GM21381 (cell line): ENCODE results near the gene RSPH10B2.
A peak's percentile ranks its signal among the peaks of the same experiment; 100 is the strongest.
"Not testable (repeated sequence)": the region's sequence is repeated elsewhere in the genome, so short reads cannot be mapped to it uniquely, and the experiment has no call there.

ENCODE experiments used
- ATAC-seq: cut with Tn5 transposase; IDR thresholded peaks from one replicate; pipeline ENCODE4 v1.9.1; 2021; ENCODE audit warnings: mild to moderate bottlenecking, moderate library complexity; ENCODE audit not compliant: unreplicated experiment

The RSPH10B2 gene

DNA sequence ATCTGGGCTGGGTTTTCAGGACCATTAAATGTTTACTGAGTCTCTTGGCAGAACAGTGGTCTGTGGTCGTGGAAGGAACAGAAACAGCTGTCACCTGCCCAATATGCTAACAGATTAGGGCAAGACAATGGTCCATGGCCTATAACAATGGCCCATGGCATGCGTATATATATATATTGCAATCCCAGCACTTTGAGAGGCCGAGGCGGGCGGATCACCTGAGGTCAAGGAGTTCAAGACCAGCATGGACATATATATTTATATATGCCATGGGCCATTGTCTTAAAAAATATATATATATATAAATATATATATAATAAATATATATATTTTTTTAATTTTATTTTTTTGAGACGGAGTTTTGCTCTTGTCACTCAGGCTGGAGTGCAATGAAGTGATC, 27.7 kb downstream of the RSPH10B2 start:
- not testable (repeated sequence) for ATAC-seq

DNA sequence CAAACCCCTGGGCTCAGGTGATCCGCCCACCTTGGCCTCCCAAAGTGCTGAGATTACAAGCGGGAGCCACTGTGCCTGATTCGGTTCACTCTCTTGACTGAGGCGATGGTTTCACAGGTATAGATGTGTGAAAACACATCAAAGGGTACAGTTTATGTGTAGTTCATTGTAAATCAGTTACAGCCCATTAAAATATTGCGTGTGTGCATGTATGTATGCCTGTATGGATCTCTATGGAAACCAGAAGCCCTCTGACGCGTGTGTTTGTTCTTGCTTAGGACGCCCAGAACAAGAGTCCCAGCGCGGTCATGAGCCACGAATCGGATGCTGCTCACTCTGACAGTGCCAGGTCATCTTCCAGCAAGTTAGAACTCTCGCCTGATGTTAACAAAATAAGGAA, 35.5 kb downstream of the RSPH10B2 start:
- not testable (repeated sequence) for ATAC-seq

DNA sequence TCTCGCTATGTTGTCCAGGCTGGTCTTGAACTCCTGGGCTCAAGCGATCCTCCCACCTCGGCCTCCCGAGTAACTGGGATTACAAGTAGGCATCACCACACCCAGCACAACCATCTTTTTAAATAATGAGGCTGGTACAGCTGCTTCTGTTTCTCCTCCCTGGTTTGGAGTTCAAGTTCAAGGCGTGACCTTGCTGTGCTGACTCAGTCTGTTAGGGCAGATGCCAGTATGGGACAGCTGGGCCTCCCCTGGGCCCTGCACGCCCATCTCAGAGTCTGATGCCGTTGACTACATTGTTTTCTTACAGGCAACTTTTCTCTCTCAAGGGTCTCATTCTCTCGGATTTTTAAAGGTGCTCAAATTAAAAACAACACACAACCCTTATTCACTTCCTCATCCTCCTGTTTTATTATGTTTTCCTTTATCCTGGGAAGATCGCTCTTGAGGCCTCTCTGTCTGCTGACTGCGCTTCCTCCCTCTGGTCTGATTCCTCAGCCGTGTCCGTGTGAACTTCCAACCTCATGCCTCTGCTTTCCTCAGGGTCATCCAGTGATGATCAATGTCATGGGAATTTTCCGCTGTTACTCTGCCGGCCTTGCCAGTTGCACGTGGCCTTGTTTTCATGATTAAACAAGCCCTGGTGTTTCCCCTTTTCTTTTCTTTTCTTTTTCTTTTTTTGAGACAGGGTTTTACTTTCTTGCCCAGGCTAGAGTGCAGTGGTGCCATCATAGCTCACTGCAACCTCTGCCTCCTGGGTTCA, 38.4 kb downstream of the RSPH10B2 start:
- not testable (repeated sequence) for ATAC-seq

DNA sequence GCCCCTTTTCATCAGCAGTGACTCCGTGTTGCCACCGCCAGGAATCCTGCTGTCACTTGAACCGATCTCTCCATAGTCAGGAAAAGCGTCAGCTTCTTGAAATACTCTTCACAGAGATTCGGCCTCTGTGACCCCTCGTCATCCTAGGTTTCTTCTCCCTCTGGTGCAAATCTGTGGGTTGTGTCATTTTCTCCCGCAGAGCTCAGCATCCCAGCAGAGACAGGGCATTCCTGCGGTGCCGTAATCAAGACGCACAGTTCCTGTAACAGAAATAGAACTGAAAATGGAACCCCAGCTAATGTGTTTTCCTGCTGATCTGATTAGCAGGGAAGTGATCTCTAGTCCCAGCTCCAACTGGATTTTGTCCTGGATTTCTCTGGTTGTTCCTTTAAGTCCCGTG, 40.4 kb downstream of the RSPH10B2 start:
- ATAC-seq = not testable (repeated sequence)

DNA sequence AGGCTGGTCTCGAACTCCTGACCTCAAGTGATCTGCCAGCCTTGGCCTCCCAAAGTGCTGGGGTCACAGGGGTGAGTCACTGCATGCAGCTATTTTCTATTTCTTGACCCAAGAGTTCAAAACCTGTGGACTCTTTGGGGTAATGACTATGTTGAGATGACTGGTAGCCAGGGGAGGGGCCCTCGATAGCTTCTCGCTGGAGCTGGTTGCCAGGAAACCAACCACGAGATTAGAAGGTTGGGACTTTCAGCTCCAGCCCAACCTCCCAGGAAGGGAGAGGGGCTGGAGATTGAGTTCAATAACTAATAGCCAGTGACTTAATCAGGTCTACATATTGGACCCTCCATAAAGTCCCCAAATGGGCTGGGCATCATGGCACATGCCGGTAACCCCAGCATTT, 43.3 kb downstream of the RSPH10B2 start:
- not testable (repeated sequence) for ATAC-seq

DNA sequence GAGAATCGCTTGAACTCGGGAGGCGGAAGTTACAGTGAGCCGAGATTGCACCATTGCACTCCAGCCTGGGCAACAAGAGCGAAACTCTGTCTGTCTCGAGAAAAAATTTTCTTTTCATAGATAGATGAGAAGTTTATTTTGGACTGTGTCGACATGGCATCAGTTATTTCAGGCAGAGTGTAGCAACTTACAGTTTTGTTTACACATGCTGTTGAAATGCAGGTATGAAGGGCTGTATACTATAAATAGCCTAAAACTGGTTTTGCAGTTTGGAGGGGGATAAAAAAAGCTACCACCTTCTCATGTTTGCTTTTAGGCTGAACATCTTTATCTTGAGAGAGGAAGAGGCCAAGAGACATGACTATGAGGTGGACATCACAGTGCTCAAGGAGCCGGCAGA, 44.1 kb downstream of the RSPH10B2 start:
- not testable (repeated sequence) for ATAC-seq

DNA sequence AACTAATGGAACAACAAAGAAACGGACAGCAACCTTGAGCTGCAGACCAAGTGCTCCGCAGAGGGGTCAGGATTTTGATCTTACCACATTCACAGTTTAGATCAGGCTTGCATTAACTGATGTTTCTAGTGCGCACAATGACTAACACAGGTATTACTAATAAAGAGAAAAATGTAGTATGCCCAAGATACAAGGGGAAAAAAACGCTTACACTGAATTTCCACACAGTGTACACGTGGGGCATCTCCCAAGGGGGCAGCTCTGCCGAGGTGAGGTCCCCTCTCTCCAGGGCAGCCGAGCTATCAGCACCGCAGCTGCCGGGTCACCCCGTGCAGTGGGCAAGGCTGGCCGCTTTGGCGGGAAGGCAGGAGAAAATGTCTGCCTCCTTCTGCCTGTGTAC, 46.0 kb downstream of the RSPH10B2 start:
- ATAC-seq = not testable (repeated sequence)

DNA sequence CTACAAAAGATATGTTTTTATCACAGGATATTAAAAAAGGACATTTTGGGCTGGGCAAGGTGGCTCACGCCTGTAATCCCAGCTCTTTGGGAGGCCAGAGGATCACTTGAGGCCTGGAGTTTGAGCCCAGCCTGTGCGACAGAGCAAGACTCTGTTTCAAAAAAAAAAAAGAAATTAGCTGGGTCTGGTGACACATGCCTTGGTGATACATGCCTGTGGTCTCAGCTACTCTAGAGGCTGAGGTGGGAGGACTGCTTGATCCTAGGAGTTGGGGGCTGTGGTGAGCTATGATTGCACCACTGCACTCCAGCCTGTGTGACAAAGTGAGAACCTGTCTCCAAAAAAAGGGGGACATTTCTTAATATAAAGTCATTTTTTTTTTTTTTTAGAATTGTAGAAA, 46.4 kb downstream of the RSPH10B2 start:
- ATAC-seq = not testable (repeated sequence)

DNA sequence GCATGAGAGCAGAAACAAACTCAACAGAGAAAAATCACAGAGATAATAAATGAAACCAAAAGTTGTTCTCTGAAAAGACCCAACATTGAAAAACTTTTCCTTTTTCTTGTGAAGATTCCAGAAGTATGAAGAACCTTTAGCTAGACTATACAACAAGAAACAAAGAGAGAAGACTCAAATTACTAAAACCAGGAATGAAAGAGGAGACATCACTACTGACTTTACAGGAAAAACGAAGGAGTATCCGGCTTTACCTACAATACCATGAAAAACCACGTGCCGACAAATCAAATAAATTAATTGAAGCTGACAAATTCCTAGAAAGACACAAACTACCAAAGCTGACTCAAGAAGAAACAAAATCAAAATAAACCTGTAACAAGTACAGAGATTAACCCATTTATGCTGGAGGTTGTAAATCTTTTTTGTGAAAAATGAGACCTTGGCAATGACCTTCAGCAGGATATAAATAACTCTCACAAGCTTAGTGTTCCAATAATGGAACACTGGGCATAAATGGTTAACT, 53.6 kb downstream of the RSPH10B2 start:
- ATAC-seq = not testable (repeated sequence)

DNA sequence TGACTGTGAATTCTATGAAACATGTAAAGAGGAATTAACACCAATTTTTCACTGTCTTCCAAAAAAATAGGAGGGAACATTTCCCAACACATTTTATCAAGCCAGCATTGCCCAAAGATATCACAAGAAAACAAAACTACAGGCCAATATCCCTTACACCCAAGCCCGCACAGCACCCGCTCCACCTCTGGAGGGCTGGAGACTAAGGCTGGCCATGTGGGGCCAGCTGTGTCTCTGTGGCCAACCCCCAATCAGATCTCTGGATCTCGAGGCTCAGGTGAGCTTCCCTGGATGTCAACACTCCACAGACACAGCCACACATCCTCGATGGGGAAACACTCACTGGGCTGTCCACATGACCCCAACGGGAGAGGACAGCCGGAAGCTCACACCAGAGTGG, 54.1 kb downstream of the RSPH10B2 start:
- ATAC-seq = not testable (repeated sequence)

DNA sequence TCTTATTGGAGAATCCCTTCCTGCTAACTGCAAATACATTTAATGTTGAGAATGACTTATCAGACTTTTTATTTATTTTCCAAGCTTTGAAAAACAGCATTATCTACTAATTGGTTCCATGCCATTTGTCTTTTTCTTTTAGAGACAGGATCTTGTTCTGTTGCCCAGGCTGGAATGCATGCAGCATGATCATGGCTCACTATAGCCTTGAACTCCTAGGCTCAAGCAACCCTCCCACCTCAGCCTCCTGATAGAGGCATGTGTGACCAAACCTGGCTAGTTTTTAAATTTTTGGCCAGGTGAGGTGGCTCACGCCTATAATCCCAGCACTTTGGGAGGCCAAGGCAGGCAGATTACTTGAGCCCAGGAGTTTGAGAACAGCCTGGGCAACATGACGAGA, 59.1 kb downstream of the RSPH10B2 start:
- ATAC-seq = not testable (repeated sequence)

DNA sequence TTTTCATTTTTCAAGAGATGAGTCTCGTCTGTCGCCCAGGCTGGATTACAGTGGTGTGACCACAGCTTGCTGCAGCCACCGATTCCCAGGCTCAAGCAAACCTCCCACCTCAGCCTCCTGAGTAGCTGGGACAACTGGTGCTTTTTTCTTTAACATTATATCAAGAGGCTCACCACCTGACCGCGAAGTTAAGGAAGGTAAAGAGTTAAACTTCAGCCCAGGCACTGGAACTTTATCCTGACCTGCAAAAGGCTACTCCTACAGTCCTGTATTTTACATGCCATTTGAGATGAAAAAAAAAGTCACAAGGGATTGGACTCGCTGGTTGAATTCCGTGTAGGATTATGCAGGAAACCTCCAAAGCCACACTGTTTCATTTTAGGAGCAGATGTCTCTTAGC, 61.6 kb downstream of the RSPH10B2 start:
- ATAC-seq = not testable (repeated sequence)

DNA sequence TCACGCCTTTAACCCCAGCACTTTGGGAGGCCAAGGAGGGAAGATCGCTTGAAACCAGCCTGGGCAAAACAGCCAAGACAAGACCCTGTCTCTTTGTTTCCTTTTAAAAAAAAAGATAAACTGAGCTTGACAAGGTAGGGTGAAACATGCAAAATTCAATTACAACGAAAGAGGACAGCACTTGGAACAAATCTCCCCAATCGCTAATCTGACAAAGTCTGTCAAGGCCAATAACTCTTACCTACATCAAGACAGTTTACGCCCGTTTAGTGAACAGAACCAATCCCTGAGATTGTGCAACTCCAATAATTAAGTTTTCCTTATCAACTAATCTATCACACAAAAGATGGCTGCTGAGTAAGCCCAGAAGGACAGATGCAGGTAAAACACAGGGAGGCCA, 67.7 kb downstream of the RSPH10B2 start:
- not testable (repeated sequence) for ATAC-seq

DNA sequence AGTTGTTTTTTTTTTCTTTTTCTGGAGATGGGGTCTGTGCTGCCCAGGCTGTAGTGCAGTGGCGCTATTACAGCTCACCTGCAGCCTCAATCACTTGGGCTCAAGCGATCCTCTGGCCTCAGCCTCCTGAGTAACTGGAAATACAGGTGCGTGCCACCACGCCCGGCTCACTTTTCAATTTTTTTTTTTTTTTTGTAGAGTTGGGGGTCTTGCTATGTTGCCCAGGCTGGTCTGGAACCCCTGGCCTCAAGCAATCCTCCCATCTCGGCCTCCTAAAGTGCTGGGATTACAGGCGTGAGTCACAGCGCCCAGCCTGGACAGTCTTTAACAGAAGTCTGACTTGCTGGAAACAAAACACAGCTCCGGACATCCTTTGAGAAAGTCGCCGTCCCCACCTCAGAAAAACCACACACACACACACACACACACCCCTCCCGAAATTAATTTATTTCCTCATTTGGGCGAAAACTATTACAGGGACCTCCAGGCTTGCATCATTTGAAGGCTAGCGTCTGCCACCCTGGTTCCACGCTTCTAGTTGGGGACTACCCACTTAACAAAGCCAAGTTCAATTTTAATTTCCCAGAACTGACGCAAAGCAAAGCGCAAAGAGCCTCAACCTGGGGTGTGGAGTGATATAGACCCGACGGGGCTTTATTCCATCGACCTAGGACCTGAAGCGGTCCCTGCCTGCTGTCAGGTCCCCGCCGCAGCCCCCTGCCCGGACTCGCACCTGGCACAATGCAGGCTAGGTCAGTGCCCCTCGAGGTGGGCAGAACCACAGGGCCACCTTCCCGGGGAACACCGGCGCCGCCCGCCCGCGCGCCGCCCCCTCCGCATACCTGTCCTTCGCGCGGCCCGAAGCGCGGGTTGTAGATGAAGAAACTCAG, 71.6 kb downstream of the RSPH10B2 start:
- peak; percentile 47 for ATAC-seq

DNA sequence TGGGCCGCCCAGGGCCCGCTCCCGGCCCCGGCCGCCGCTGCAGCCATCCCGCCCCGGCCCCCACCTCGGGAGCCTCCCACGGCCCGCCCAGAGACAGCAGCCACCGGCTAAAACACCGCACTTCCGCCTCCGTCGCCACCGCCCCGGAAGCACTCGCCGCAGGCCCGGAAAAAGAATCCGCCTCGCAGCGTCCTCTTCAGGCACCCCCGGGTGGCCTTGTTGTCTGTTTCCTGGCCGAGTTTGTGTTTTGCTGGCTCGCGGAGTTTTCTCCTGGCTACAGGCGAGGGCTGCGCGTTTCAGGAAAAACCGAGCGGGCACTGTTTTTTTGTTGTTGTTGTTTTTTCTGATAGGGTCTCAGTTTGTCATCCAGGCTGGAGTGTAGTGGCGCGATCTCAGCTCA, 72.2 kb downstream of the RSPH10B2 start, which contains the start of gene CCZ1B:
Gene CCZ1B (minus strand): TSS at position 125 of the 400 bp plus-strand sequence. CDS start 78 bp downstream, at position 47.
- peak; percentile 94 for ATAC-seq

DNA sequence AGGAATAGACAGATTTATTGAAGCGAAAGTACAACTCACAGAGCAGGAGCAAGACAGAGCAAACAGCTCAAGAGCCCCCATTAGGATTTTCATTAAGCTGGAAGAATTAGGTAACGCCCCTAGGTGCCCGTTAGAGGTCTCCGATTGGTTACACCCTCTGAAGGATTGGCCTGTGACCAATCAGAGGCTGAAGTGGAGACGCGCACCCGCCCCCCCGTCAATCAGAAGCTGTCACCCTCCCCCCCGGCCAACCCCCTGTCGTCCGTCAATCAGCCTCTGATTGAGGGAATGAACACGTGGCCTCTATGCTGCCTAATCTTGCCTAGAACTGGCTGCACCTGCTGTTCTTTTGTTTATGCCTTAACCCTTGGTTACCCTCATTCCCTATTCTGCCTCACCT, 73.3 kb downstream of the RSPH10B2 start:
- ATAC-seq = not testable (repeated sequence)

DNA sequence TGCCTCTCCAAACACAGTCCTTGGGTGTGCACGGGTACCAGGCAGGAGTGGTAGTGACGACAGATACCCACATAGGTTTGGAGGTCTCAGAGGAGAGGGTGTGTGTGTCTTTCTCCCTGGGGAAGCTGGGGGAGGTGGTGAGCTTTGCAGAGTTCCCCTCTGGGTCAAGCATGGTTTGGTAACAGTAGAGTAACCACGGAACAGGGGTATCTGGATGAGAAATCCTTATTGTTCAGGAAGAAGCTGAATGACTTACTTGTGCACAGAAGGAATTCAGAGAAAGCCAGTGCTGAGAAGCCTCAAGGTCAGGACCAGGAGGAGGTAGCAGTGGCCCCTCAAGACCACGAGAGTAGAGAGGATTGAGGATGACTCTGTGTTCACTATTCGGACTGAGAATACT, 75.7 kb downstream of the RSPH10B2 start:
- not testable (repeated sequence) for ATAC-seq

DNA sequence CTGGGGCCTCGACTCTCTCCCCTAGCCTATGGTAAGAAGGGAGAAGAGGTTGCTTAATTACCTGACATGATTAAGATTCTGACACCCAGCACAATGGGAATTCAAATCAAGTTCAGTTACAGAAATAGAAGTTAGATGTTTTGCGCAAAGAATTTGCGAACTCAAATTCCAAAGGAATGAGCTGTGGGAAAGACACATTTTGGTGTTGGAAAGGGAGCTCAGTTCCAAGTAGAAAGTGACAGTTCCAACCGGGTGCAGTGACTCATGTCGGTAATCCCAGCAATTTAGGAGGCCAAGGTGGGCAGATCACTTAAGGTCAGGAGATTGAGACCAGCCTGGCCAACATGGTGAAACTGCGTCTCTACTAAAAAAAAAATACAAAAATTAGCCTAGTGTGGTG, 76.1 kb downstream of the RSPH10B2 start:
- not testable (repeated sequence) for ATAC-seq

DNA sequence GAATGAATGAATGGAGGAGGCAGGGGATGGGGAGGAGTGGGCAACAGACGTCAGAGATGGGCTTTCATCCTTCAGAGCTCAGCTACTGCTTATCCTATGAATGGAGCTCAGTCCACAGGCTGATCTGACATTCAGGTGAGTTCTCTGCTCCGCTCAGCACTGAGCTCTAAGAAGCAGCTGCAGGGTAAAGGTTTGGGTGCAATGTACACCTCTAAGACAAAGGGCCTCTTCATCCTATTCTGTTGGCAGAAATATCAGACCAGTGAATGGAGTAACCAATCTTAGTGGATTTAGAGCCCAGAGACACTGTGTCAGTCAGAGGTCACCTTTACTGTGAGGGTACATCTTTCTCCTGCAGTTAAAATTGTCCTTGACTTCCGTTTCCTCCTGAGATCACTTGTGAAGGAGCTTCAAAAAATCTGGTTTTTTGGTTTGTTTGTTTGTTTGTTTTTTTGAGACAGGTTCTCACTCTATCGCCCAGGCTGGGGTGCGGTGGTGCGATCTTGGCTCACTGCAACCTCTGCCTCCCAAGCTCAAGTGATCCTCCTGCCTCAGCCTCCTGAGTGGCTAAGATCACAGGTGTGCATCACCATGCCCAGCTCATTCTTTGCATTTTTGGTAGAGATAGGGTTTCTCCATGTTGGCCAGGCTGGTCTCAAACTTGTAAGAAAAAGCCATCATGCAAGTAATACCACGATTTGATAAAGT, 77.3 kb downstream of the RSPH10B2 start:
- no peak for ATAC-seq

DNA sequence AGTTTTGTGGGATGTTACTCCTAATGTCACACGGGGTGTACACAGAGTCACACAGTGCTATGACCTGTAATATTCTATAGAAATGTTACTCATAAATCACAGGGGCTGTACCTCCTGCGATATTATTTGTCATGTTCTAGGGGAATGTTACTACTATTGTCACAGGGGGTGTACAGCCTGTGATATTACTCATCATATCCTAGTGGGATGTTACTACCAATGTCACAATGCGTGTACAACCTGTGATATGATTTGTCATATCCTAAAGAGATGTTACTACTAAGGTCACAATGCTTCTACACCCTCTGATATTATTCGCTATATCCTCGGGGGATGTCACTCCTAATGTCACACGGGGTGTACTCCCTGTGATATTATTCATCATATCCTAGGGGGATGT, 79.7 kb downstream of the RSPH10B2 start:
- no peak for ATAC-seq

DNA sequence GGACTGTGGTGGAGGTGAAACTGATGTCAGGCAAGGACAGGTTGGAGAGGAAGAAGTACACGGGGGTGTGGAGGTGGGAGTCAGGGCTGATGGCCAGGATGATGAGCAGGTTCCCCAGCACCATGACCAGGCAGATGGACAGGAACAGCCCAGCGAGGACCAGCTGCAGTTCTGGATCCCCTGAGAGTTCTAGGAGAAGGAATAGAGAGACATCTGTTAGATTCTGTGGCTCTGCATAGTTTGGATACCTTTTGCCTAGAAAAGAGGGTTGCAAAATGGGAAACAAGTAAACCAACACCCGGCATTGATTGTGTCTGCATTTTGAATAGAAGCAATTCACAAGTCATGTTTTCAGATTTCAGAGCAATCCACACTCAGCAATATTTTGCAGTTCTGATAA, 81.6 kb downstream of the RSPH10B2 start:
- ATAC-seq = not testable (repeated sequence)
